RWPE2 (cell line): Measurements from ENCODE around the gene SPINDOC.

Experiments used
- ATAC-seq: fragments of 200-7000 bp; cut with Tn5 transposase; 3 replicates; pipeline ENCODE4 v1.9.1; 2021; ENCODE audit warnings: low read depth
- DNase-seq: peaks from one replicate; pipeline ENCODE4 v3.0.0-alpha.2; 2020; ENCODE audit warnings: low spot score
- H3K27ac ChIP-seq: fragments of 450-650 bp; 2 replicates; pipeline ENCODE4 v1.5.1; 2017; ENCODE audit warnings: mild to moderate bottlenecking; ENCODE audit not compliant: poor library complexity, severe bottlenecking
- H3K27me3 ChIP-seq: fragments of 250-450 bp; sonication (Bioruptor Pico); 2 replicates; pipeline ENCODE4 v1.5.1; 2021; ENCODE audit warnings: mild to moderate bottlenecking, moderate library complexity; ENCODE audit not compliant: insufficient read depth, poor library complexity, severe bottlenecking
- H3K36me3 ChIP-seq: fragments of 250-450 bp; sonication (Bioruptor Pico); 2 replicates; pipeline ENCODE4 v1.5.1; 2020; ENCODE audit warnings: low read depth, mild to moderate bottlenecking, moderate library complexity
- H3K4me1 ChIP-seq: fragments of 250-450 bp; sonication (Bioruptor Pico); 2 replicates; pipeline ENCODE4 v1.5.1; 2021; ENCODE audit warnings: mild to moderate bottlenecking, moderate library complexity; ENCODE audit not compliant: insufficient read depth, poor library complexity, severe bottlenecking
- H3K4me3 ChIP-seq: fragments of 250-450 bp; sonication (Bioruptor Pico); 2 replicates; pipeline ENCODE4 v1.5.1; 2021; ENCODE audit warnings: mild to moderate bottlenecking, moderate library complexity; ENCODE audit not compliant: severe bottlenecking
- H3K9me3 ChIP-seq: fragments of 250-450 bp; sonication (Bioruptor Pico); 2 replicates; pipeline ENCODE4 v1.5.1; 2021; ENCODE audit warnings: mild to moderate bottlenecking, moderate library complexity; ENCODE audit not compliant: severe bottlenecking
- CTCF ChIP-seq: fragments of 450-650 bp; IDR thresholded peaks from one replicate; pipeline ENCODE4 v1.5.1; 2017; ENCODE audit warnings: mild to moderate bottlenecking, moderate library complexity; ENCODE audit not compliant: poor library complexity, severe bottlenecking

SPINDOC gene

GRCh38 chr11:63829823-63830489 is 16.7 kb downstream of the SPINDOC start:
- H3K9me3 ChIP-seq = no peaks in the 10 kb centered on the region
- DNase-seq = no peak

GRCh38 chr11:63831326-63831725 is 18.1 kb downstream of the SPINDOC start:
- Histone ChIP-seq H3K27ac (no peak overlapping the region), H3K4me3 (no peak overlapping the region), H3K9me3 (no peaks in the 10 kb centered on the region), H3K36me3 (peaks cover 7% of the 10 kb centered on the region), H3K4me1 (no peaks in the 10 kb centered on the region), H3K27me3 (no peaks in the 10 kb centered on the region)
- ATAC-seq (no peak), DNase-seq (no peak)
- TF ChIP-seq CTCF = no peak

More at GRCh38 chr11:63829823-63830489, 16.7 kb downstream of the SPINDOC start:
- peak; percentile 23 for TF ChIP-seq CTCF
- peaks cover 18% of the 10 kb centered on the region for H3K36me3 ChIP-seq
- peak; percentile 48 for ATAC-seq
- H3K4me3 ChIP-seq = no peak overlapping the region
- H3K27me3 ChIP-seq = no peaks in the 10 kb centered on the region
- H3K4me1 ChIP-seq = no peaks in the 10 kb centered on the region
- H3K27ac ChIP-seq = no peak overlapping the region

DNA sequence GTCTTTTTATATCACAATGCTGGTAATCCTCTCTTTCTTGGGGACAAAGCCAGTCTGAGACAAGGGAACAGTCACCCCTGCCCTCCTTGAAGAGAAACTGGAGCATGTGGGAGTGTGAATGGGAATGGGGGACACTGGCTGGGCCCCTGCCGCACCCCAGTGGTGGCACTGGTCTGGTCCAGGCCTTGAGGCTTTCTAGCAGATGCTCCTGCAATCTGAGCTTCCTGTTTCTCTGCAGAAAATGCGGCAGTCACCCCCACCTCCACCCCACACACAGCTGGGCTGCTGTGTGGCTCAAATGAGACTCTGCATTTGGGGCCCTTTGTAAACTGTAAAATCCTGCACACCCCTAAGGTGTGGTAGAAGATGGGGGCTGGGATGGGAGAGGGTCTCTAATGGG is 19.1 kb downstream of the SPINDOC start:
- H3K36me3 ChIP-seq = no peaks in the 10 kb centered on the region
- H3K4me3 ChIP-seq = no peak overlapping the region
- peaks cover under 1% of the 10 kb centered on the region for H3K4me1 ChIP-seq
- H3K9me3 ChIP-seq = no peaks in the 10 kb centered on the region
- no peak overlapping the region for H3K27ac ChIP-seq
- ATAC-seq = no peak
- TF ChIP-seq CTCF = no peak
- H3K27me3 ChIP-seq = no peaks in the 10 kb centered on the region
- DNase-seq = no peak

DNA sequence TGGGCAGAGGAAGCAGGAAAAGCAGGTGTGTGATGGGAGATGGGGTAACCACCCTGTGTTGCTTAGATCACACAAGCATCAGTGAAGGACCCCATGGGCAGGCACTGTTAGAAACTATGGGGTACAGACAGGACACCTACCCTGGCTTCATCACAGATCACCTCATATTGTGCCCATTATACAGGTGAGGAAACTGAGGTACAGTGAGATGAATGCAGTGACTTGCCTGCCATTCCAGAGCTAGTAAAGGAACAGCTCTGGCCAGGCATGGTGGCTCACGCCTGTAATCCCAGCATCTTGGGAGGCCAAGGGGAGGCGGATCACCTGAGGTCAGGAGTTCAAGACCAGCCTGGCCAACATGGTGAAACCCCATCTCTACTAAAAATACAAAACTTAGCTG is 19.8 kb downstream of the SPINDOC start:
- Histone ChIP-seq H3K4me1 (peaks cover 7% of the 10 kb centered on the region), H3K4me3 (no peak overlapping the region), H3K9me3 (no peaks in the 10 kb centered on the region), H3K36me3 (no peaks in the 10 kb centered on the region), H3K27ac (no peak overlapping the region), H3K27me3 (no peaks in the 10 kb centered on the region)
- no peak for TF ChIP-seq CTCF
- ATAC-seq (no peak), DNase-seq (no peak)

DNA sequence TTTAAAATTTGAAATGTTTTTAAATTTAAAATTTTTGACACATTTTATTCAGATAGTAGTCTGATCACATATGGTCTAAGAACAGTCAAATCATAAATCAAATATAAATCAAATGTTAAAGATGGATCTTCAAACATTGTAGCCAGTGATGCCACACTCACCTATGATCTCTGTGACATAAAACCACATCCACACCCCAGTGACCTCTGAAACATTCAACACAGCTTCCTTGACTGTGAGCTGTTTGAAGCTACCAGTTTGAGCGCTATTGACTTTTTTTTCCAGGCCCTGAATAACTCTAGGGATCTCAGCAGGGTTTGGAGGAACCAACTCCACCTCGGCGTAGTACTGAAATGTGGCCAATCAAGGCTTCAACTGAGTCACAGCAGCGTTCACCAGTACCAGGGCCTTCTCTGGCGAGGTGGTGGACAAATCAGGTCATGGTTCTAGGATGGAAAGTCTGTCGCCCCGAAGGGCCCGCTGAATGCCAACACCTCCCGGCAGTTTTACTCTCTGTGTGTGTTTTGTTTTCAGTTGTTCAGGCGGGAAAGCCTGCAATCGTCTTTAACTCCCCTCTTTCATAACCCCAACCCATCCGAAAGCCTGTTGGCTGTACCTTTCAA is 21.4 kb downstream of the SPINDOC start:
- Histone ChIP-seq H3K4me1 (peaks cover 10% of the 10 kb centered on the region), H3K9me3 (no peaks in the 10 kb centered on the region), H3K27ac (no peak overlapping the region), H3K36me3 (no peaks in the 10 kb centered on the region), H3K27me3 (no peaks in the 10 kb centered on the region), H3K4me3 (no peak overlapping the region)
- DNase-seq = no peak
- no peak for ATAC-seq
- no peak for TF ChIP-seq CTCF
